Endothelial cell of umbilical vein (primary cell): ENCODE data around the gene CYGB. TPM values are rescaled to one million over a fixed set of nuclear protein-coding genes. Genes with fewer than 3 reads are reported as not detected.

Source experiments
- BruUV-seq: library from RNA; stranded (reverse); fragments of 400-500 nt; replicated peaks from 2 replicates; lab custom pipeline; 2021; lab: Mats Ljungman, UMichigan
- CTCF ChIA-PET: fragments of 300-600, 350-600 bp; sonication (Branson Sonifier 250); formaldehyde crosslinking; loops from one replicate; lab custom pipeline; 2021; ENCODE audit warnings: antibody characterized with exemption, inconsistent platforms; lab: Charles Lee
- POLR2A ChIA-PET: fragments of 300-600, 350-600 bp; sonication (Branson Sonifier 250); formaldehyde crosslinking; loops from one replicate; lab custom pipeline; 2021; ENCODE audit warnings: antibody characterized with exemption, inconsistent platforms; lab: Charles Lee
- DNase-seq: peaks from one replicate; pipeline ENCODE4 v3.0.0-alpha.2; 2011; ENCODE audit warnings: low read depth, low spot score
- FAIRE-seq: peaks from 2 replicates; lab custom pipeline; 2011; peaks lifted over from hg19 to GRCh38; lab: Jason Lieb, UNC
- H2AFZ ChIP-seq: 2 replicates; pipeline ENCODE4 v1.6.0; 2012; ENCODE audit warnings: low read depth, low read length, control low read depth, inconsistent platforms
- H3K27ac ChIP-seq: 2 replicates; pipeline ENCODE4 v1.5.1; 2011; ENCODE audit warnings: low read depth, mild to moderate bottlenecking, control low read depth, low read length, moderate library complexity; ENCODE audit not compliant: insufficient read depth
- H3K27me3 ChIP-seq, 2 experiments: 2 replicates each; pipeline versions ENCODE4 v1.6.0 to v1.6.1; 2011; ENCODE audit warnings: low read length in 2 of 2, mixed read lengths in 1 of 2; ENCODE audit not compliant: control insufficient read depth in 2 of 2, insufficient read depth in 2 of 2
- H3K36me3 ChIP-seq, 2 experiments: 2 replicates in 1 of 2; 3 replicates in 1 of 2; pipeline ENCODE4 v1.5.1; 2011; ENCODE audit warnings: low read length in 2 of 2, mild to moderate bottlenecking in 1 of 2, moderate library complexity in 1 of 2; ENCODE audit not compliant: control insufficient read depth in 2 of 2, insufficient read depth in 2 of 2; ENCODE audit errors: extremely low read depth in 1 of 2
- H3K4me1 ChIP-seq: 3 replicates; pipeline ENCODE4 v1.5.1; 2011; ENCODE audit warnings: mild to moderate bottlenecking, low read length; ENCODE audit not compliant: control insufficient read depth, insufficient read depth; ENCODE audit errors: extremely low read depth
- H3K4me2 ChIP-seq: 2 replicates; pipeline ENCODE4 v1.6.1; 2011; ENCODE audit warnings: low read length, control low read depth, mixed read lengths; ENCODE audit not compliant: insufficient read depth
- H3K4me3 ChIP-seq, 3 experiments: fragments of 200-600 bp in 1 of 3; sonication (generic), shearing (Covaris generic) in 1 of 3; replicated peaks in 1 of 3; 2 replicates each; pipeline ENCODE4 v1.5.1; 2011 to 2016; ENCODE audit warnings: control low read depth in 3 of 3, low read length in 3 of 3, mild to moderate bottlenecking in 2 of 3, inconsistent platforms in 1 of 3, low read depth in 1 of 3, moderate library complexity in 1 of 3; ENCODE audit not compliant: insufficient read depth in 1 of 3
- H3K79me2 ChIP-seq: 2 replicates; pipeline ENCODE4 v1.6.0; 2012; ENCODE audit warnings: low read length, inconsistent platforms; ENCODE audit not compliant: control insufficient read depth, insufficient read depth
- H3K9ac ChIP-seq: replicated peaks from 2 replicates; pipeline ENCODE3; 2011; ENCODE audit warnings: low read length, control low read depth; ENCODE audit not compliant: insufficient read depth; ENCODE audit errors: extremely low read depth
- H3K9me1 ChIP-seq: replicated peaks from 3 replicates; pipeline ENCODE4 v1.6.0; 2011; ENCODE audit warnings: mild to moderate bottlenecking, low read length; ENCODE audit not compliant: control insufficient read depth, insufficient read depth; ENCODE audit errors: extremely low read depth
- H3K9me3 ChIP-seq: replicated peaks from 2 replicates; pipeline ENCODE4 v1.5.1; 2012; ENCODE audit warnings: low read length, inconsistent platforms; ENCODE audit not compliant: control insufficient read depth, insufficient read depth
- H4K20me1 ChIP-seq: replicated peaks from 2 replicates; pipeline ENCODE3; 2011; ENCODE audit warnings: mild to moderate bottlenecking, low read length; ENCODE audit not compliant: control insufficient read depth, insufficient read depth; ENCODE audit errors: extremely low read depth
- POLR2A ChIP-seq: IDR thresholded peaks from 2 replicates; pipeline ENCODE4 v1.6.1; 2012; ENCODE audit warnings: low read depth, mild to moderate bottlenecking, control low read depth, low read length
- POLR2AphosphoS5 ChIP-seq: IDR thresholded peaks from 2 replicates; pipeline ENCODE4 v1.6.1; 2012; ENCODE audit warnings: low read depth, mild to moderate bottlenecking, control low read depth, low read length, moderate library complexity; ENCODE audit not compliant: insufficient read depth
- dilution Hi-C: fragments of 300-500 bp; cut with MboI; formaldehyde crosslinking; loops from one replicate; pipeline ENCODE4 v1.15.0; 2019; ENCODE audit warnings: low sequenced_read_pairs; ENCODE audit not compliant: extremely low pct_ligation_motif_present
- intact Hi-C: fragments of 100-400 bp; cut with micrococcal nuclease; formaldehyde crosslinking; loops from one replicate; pipeline ENCODE4 v1.10.0; 2022
- polyA plus RNA-seq, 4 experiments: library from polyadenylated mRNA; depleted of rRNA in 3 of 4; stranded (reverse) in 3 of 4; unstranded in 1 of 4; fragments of >200 nt; gene quantifications; 2 replicates each; pipeline versions ENCODE4 v1.2.1 to v1.2.3, GENCODE V29; 2011 to 2012; ENCODE audit warnings: missing spikeins in 1 of 4
- total RNA-seq: library from RNA; stranded (reverse); gene quantifications from 2 replicates; pipeline ENCODE4 v1.2.3, GENCODE V29; 2021
- TF ChIP-seq, protein P1 (sequence below): IDR thresholded peaks from 2 replicates; pipeline ENCODE4 v1.6.1; 2011; ENCODE audit not compliant: insufficient read depth, insufficient read length
- TF ChIP-seq, protein P2 (sequence below), 2 donors: IDR thresholded peaks; 1 replicate in 1 of 2; 2 replicates in 1 of 2; pipeline ENCODE4 v1.5.1; 2011; ENCODE audit warnings: low read length in 2 of 2, mild to moderate bottlenecking in 2 of 2, moderate library complexity in 2 of 2, control low read depth in 1 of 2, inconsistent platforms in 1 of 2, low read depth in 1 of 2; ENCODE audit not compliant: insufficient read depth in 1 of 2; ENCODE audit errors: extremely low read depth in 1 of 2

Gene CYGB
- total and polyA plus RNA-seq, 2 donors (not counting 3 experiments of a cell fraction or from before 2014, with no cell fraction given): 0.22 to 0.91 TPM

DNA sequence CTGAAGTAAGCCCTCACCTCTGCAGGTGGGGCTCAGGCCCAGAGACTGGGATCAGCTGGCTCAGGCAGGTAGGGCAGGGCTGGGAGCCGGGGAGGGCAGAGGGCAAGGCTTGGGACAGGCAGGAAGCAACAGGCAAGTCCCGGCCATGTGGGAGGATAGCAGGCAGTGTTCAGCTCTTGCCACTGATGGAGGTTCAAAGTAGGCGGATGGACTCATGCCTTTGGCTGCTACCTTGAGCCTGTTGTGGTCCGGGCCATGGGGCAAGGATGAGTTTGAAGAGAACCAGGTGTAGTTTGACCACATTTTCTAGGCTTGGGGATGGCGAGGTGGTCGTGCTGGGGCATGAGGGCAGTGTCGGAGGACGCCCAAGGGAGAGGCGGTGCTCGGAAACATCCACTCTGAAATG, 5.1 kb upstream of the CYGB start:
- CTCF ChIA-PET: interaction anchor here (1.0 to 5.6 kb wide), 3 partner anchors 14 to 76 kb away, joined by 3 to 106 read pairs (median 60); no protein-coding TSS in a partner anchor
- Histone ChIP-seq H2AFZ (no peak overlapping the region), H3K27me3 (peaks cover 10 to 12% of the 10 kb centered on the region in 2 experiments), H3K36me3 (no peaks in the 10 kb centered on the region), H3K9ac (no peak overlapping the region), H3K79me2 (no peaks in the 10 kb centered on the region), H3K4me2 (no peak overlapping the region), H3K4me3 (no peak overlapping the region), H3K4me1 (peaks cover 10% of the 10 kb centered on the region), H3K9me1 (no peaks in the 10 kb centered on the region), H3K9me3 (no peaks in the 10 kb centered on the region), H4K20me1 (no peaks in the 10 kb centered on the region), H3K27ac (no peak overlapping the region)
- BruUV-seq: no TSS peak
- dilution Hi-C loops (no loop called here), intact Hi-C loops (no loop called here)
- no peak for DNase-seq
- FAIRE-seq: no peak
- TF ChIP-seq POLR2AphosphoS5: no peak
- TF ChIP-seq, protein P1, sequence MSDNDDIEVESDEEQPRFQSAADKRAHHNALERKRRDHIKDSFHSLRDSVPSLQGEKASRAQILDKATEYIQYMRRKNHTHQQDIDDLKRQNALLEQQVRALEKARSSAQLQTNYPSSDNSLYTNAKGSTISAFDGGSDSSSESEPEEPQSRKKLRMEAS: no peak
- TF ChIP-seq POLR2A: no peak
- POLR2A ChIA-PET: no interaction called here

DNA sequence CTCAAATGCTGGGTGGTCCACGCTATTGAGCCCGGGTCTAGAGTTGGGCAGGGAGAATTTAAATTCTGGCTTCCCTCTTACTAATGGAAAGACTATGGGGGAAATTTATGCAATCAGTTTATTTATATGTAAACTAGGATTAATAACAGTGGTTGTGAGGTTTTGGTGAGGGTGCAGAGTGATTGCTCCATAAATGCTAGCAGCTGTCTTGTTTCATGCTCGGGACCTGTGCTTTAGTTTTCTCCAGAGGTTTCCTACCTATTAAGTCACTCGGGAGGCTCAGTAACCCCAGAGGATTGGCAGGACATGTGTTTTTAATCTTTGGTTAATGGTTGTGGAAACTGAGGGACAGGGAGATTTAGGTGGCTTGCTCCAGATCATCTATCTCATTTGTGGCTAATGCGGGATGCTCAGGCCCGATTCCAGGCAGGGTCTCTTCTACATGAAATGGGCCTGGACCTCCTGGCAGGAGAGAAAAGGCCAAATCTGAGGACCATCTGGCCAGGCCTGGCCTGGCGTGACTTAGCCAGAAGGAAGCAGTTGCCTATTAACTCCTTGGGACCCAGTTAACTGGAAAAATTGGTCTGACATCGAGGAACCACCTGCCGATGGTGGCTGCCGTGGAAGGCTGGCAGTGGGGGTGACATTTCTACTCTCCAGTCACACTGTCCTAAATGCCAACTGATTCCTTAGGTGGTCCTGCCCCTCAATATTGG, 4.4 kb upstream of the CYGB start:
- no peak for DNase-seq
- H3K79me2 ChIP-seq: no peaks in the 10 kb centered on the region
- peaks cover 11 to 17% of the 10 kb centered on the region in 2 experiments for H3K27me3 ChIP-seq
- TF ChIP-seq, protein P2, sequence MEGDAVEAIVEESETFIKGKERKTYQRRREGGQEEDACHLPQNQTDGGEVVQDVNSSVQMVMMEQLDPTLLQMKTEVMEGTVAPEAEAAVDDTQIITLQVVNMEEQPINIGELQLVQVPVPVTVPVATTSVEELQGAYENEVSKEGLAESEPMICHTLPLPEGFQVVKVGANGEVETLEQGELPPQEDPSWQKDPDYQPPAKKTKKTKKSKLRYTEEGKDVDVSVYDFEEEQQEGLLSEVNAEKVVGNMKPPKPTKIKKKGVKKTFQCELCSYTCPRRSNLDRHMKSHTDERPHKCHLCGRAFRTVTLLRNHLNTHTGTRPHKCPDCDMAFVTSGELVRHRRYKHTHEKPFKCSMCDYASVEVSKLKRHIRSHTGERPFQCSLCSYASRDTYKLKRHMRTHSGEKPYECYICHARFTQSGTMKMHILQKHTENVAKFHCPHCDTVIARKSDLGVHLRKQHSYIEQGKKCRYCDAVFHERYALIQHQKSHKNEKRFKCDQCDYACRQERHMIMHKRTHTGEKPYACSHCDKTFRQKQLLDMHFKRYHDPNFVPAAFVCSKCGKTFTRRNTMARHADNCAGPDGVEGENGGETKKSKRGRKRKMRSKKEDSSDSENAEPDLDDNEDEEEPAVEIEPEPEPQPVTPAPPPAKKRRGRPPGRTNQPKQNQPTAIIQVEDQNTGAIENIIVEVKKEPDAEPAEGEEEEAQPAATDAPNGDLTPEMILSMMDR (IDR thresholded peaks at IDR 0.05; ENCODE audit: extremely low read depth in 1 of 2, insufficient read depth in 1 of 2, low read depth in 1 of 2, low read length in 2 of 2): no peak
- H3K9me1 ChIP-seq: no peaks in the 10 kb centered on the region
- H3K4me3 ChIP-seq: no peak overlapping the region
- dilution Hi-C loops (no loop called here), intact Hi-C loops (loop anchor here (2.0 kb wide), 1 partner anchor 15 kb away; no protein-coding TSS in a partner anchor)
- H2AFZ ChIP-seq: no peak overlapping the region
- H4K20me1 ChIP-seq: no peaks in the 10 kb centered on the region
- ChIA-PET CTCF (interaction anchor here (5.6 kb wide), 1 partner anchor 18 kb away, joined by 106 read pairs; no protein-coding TSS in a partner anchor), POLR2A (no interaction called here)
- no peaks in the 10 kb centered on the region for H3K9me3 ChIP-seq
- H3K9ac ChIP-seq: no peak overlapping the region
- FAIRE-seq: no peak
- H3K4me2 ChIP-seq: no peak overlapping the region
- no TSS peak for BruUV-seq
- peaks cover 6% of the 10 kb centered on the region for H3K4me1 ChIP-seq
- H3K27ac ChIP-seq: no peak overlapping the region
- H3K36me3 ChIP-seq: no peaks in the 10 kb centered on the region
